H4 (cell line): ENCODE results near the gene MCEE. TPM values are rescaled to one million over a fixed set of nuclear protein-coding genes. Genes with fewer than 3 reads are reported as not detected.
A peak's percentile ranks its signal among the peaks of the same experiment; 100 is the strongest.
"Not testable (repeated sequence)": the region's sequence is repeated elsewhere in the genome, so short reads cannot be mapped to it uniquely, and the experiment has no call there.

Source experiments
- DNase-seq: peaks from one replicate; pipeline ENCODE4 v3.0.0-alpha.2; 2015; ENCODE audit warnings: low spot score
- total RNA-seq: library from RNA; depleted of rRNA; stranded (reverse); fragments of >200 nt; shearing (Covaris generic); gene quantifications from 2 replicates; pipeline ENCODE4 v1.2.3, GENCODE V29; 2014

MCEE gene
- total RNA-seq, 1 experiment from 2014 or later: 7.3 TPM

GRCh38 chr2:71129114-71129901, 721 bp downstream of the MCEE start:
- DNase-seq: no peak

GRCh38 chr2:71126957-71127356, 3.1 kb downstream of the MCEE start:
- no peak for DNase-seq

- DNase-seq: no peak
Observed at GRCh38 chr2:71125506-71126294, 4.3 kb downstream of the MCEE start.

- no peak for DNase-seq
Observed at GRCh38 chr2:71122387-71123298, 7.4 kb downstream of the MCEE start.

GRCh38 chr2:71121479-71121878, 8.6 kb downstream of the MCEE start:
- DNase-seq: no peak

GRCh38 chr2:71120195-71120594, 9.8 kb downstream of the MCEE start:
- DNase-seq: no peak

- DNase-seq: no peak
Observed at GRCh38 chr2:71117063-71117462, 13.0 kb downstream of the MCEE start.

- no peak for DNase-seq
Observed at GRCh38 chr2:71113843-71114242, 16.2 kb downstream of the MCEE start.

- DNase-seq: no peak
Observed at GRCh38 chr2:71108091-71108490, 21.9 kb downstream of the MCEE start.

GRCh38 chr2:71106463-71106862, 23.6 kb downstream of the MCEE start:
- DNase-seq: not testable (repeated sequence)

- no peak for DNase-seq
Observed at GRCh38 chr2:71103809-71104208, 26.2 kb downstream of the MCEE start.

- DNase-seq: no peak
Observed at GRCh38 chr2:71102981-71103681, 26.9 kb downstream of the MCEE start.

- DNase-seq: peak; percentile 70
Observed at GRCh38 chr2:71101656-71102055, 28.4 kb downstream of the MCEE start.

GRCh38 chr2:71100195-71100964, 29.6 kb downstream of the MCEE start:
- peak; percentile 63 for DNase-seq

GRCh38 chr2:71092491-71093260, 37.4 kb downstream of the MCEE start:
- not testable (repeated sequence) for DNase-seq

- DNase-seq: not testable (repeated sequence)
Observed at GRCh38 chr2:71091808-71092207, 38.2 kb downstream of the MCEE start.

- DNase-seq: not testable (repeated sequence)
Observed at GRCh38 chr2:71089475-71089874, 40.6 kb downstream of the MCEE start.

GRCh38 chr2:71085325-71086003, 44.6 kb downstream of the MCEE start:
- DNase-seq: not testable (repeated sequence)

GRCh38 chr2:71083752-71084312, 46.2 kb downstream of the MCEE start:
- not testable (repeated sequence) for DNase-seq
